GM21576 (cell line): Measurements from ENCODE around the gene VMAC.
"Not testable (repeated sequence)": the region's sequence is repeated elsewhere in the genome, so short reads cannot be mapped to it uniquely, and the experiment has no call there.

Experiments used
- ATAC-seq: cut with Tn5 transposase; IDR thresholded peaks from one replicate; pipeline ENCODE4 v1.9.1; 2021; ENCODE audit warnings: mild to moderate bottlenecking, moderate library complexity; ENCODE audit not compliant: unreplicated experiment

The VMAC gene

GRCh38 chr19:5904352-5905113 lies at the start of gene VMAC:
VMAC (plus strand) TSS chr19:5904872; CDS start chr19:5904891, 19 bp downstream.
- ATAC-seq, result peak; percentile 82

- not testable (repeated sequence) for ATAC-seq
These were observed 49.5 kb upstream of the VMAC start for GRCh38 chr19:5855151-5855550.

- no peak for ATAC-seq
These were observed 47.2 kb upstream of the VMAC start for GRCh38 chr19:5857203-5858081.

GRCh38 chr19:5863030-5863665 lies 41.5 kb upstream of the VMAC start:
- ATAC-seq, result no peak

- ATAC-seq, result no peak
These were observed 40.5 kb upstream of the VMAC start for GRCh38 chr19:5864013-5864720.

- ATAC-seq, result no peak
These were observed 39.8 kb upstream of the VMAC start for GRCh38 chr19:5864725-5865486.

- no peak for ATAC-seq
These were observed 38.9 kb upstream of the VMAC start for GRCh38 chr19:5865772-5866171.

- ATAC-seq, result no peak
These were observed 37.2 kb upstream of the VMAC start for GRCh38 chr19:5867201-5868136.

GRCh38 chr19:5870986-5871394 lies 33.7 kb upstream of the VMAC start:
- ATAC-seq, result no peak

- no peak for ATAC-seq
These were observed 31.0 kb upstream of the VMAC start for GRCh38 chr19:5873617-5874199.

- ATAC-seq, result not testable (repeated sequence)
These were observed 30.2 kb upstream of the VMAC start for GRCh38 chr19:5874496-5874895.

GRCh38 chr19:5877427-5877826 lies 27.2 kb upstream of the VMAC start:
- no peak for ATAC-seq

GRCh38 chr19:5877882-5878281 lies 26.8 kb upstream of the VMAC start:
- no peak for ATAC-seq

GRCh38 chr19:5880196-5880595 lies 24.5 kb upstream of the VMAC start:
- ATAC-seq, result no peak

GRCh38 chr19:5880604-5881078 lies 24.0 kb upstream of the VMAC start:
- ATAC-seq, result no peak

GRCh38 chr19:5881543-5882299 lies 23.0 kb upstream of the VMAC start:
- no peak for ATAC-seq

- no peak for ATAC-seq
These were observed 22.2 kb upstream of the VMAC start for GRCh38 chr19:5882421-5882968.
